Naive thymus-derived CD4-positive, alpha-beta T cell (primary cell): Measurements from ENCODE around the gene SIK2. TPM values are rescaled to one million over a fixed set of nuclear protein-coding genes. Genes with fewer than 3 reads are reported as not detected.

ENCODE experiments used
- ATAC-seq: fragments of 150-1000 bp; cut with Tn5 transposase; 2 replicates; pipeline ENCODE4 v1.10.0; 2021; ENCODE audit warnings: mild to moderate bottlenecking, moderate library complexity
- CTCF ChIA-PET: fragments of 350-600 bp; sonication (Branson Sonifier 250); formaldehyde crosslinking; loops from one replicate; lab custom pipeline; 2021; ENCODE audit warnings: antibody characterized with exemption; lab: Charles Lee
- POLR2A ChIA-PET: fragments of 350-600 bp; sonication (Branson Sonifier 250); formaldehyde crosslinking; loops from one replicate; lab custom pipeline; 2021; ENCODE audit warnings: antibody characterized with exemption, inconsistent platforms; lab: Charles Lee
- DNase-seq, 9 donors: peaks; one replicate each; pipeline versions ENCODE4 v3.0.0 to v3.0.0-alpha.2; 2020 to 2022; ENCODE audit warnings: mixed read lengths in 1 of 9
- H3K27ac ChIP-seq: one replicate; pipeline ENCODE4 v1.7.0; 2013; ENCODE audit warnings: mild to moderate bottlenecking, low read depth, low read length, moderate library complexity
- H3K27me3 ChIP-seq, 2 donors: one replicate each; pipeline ENCODE4 v1.7.0; 2013; ENCODE audit warnings: low read length in 2 of 2, mild to moderate bottlenecking in 2 of 2, moderate library complexity in 2 of 2; ENCODE audit not compliant: control insufficient read depth in 2 of 2, insufficient read depth in 2 of 2
- H3K36me3 ChIP-seq, 3 experiments: 1 replicate in 2 of 3; 2 replicates in 1 of 3; pipeline ENCODE4 v1.7.0; 2013; ENCODE audit warnings: low read length in 3 of 3, mild to moderate bottlenecking in 3 of 3, moderate library complexity in 1 of 3; ENCODE audit not compliant: insufficient read depth in 3 of 3, control insufficient read depth in 2 of 3
- H3K4me1 ChIP-seq, 2 donors: one replicate each; pipeline ENCODE4 v1.7.0; 2013; ENCODE audit warnings: low read length in 2 of 2, mild to moderate bottlenecking in 2 of 2, moderate library complexity in 1 of 2; ENCODE audit not compliant: control insufficient read depth in 2 of 2, insufficient read depth in 2 of 2
- H3K4me3 ChIP-seq: 2 replicates; pipeline ENCODE4 v1.7.0; 2013; ENCODE audit warnings: mild to moderate bottlenecking, low read length
- H3K9me3 ChIP-seq, 3 experiments: 1 replicate in 2 of 3; 2 replicates in 1 of 3; pipeline ENCODE4 v1.7.0; 2013; ENCODE audit warnings: low read length in 3 of 3; ENCODE audit not compliant: control insufficient read depth in 2 of 3
- H3K27ac Mint-ChIP-seq, 9 donors: one replicate each; pipeline ENCODE4 v1.8.0; 2020 to 2022; ENCODE audit warnings: mixed read lengths in 9 of 9, mild to moderate bottlenecking in 8 of 9, moderate library complexity in 5 of 9, inconsistent platforms in 2 of 9
- H3K27me3 Mint-ChIP-seq, 5 donors: one replicate each; pipeline ENCODE4 v1.8.0; 2021 to 2022; ENCODE audit warnings: mixed read lengths in 5 of 5, mild to moderate bottlenecking in 1 of 5
- H3K36me3 Mint-ChIP-seq, 5 donors: one replicate each; pipeline ENCODE4 v1.8.0; 2020 to 2022; ENCODE audit warnings: mixed read lengths in 5 of 5, mild to moderate bottlenecking in 3 of 5, inconsistent platforms in 1 of 5
- H3K4me1 Mint-ChIP-seq, 7 donors: one replicate each; pipeline ENCODE4 v1.8.0; 2020 to 2022; ENCODE audit warnings: mixed read lengths in 7 of 7, mild to moderate bottlenecking in 3 of 7, inconsistent platforms in 1 of 7
- H3K4me3 Mint-ChIP-seq, 10 donors: one replicate each; pipeline ENCODE4 v1.8.0; 2020 to 2022; ENCODE audit warnings: mild to moderate bottlenecking in 10 of 10, mixed read lengths in 10 of 10, moderate library complexity in 6 of 10, inconsistent platforms in 2 of 10
- H3K9me3 Mint-ChIP-seq, 11 donors: one replicate each; pipeline ENCODE4 v1.8.0; 2020 to 2022; ENCODE audit warnings: mixed read lengths in 11 of 11, mild to moderate bottlenecking in 4 of 11, inconsistent platforms in 1 of 11, moderate library complexity in 1 of 11
- intact Hi-C, 2 donors: fragments of 100-400 bp; cut with micrococcal nuclease; formaldehyde crosslinking; loops; one replicate each; pipeline ENCODE4 v1.15.1; 2023
- polyA plus RNA-seq, 2 donors: library from polyadenylated mRNA; unstranded; fragments of 300-500 nt; fragmentation: Illumina TruSeq; gene quantifications; one replicate each; pipeline ENCODE4 v1.2.3, GENCODE V29; 2021
- total RNA-seq, 6 experiments: library from RNA in 5 of 6; stranded (reverse) in 5 of 6; gene quantifications; 1 replicate in 5 of 6; 2 replicates in 1 of 6; pipeline ENCODE4 v1.2.3 and lab custom pipeline; 2021 to 2026

SIK2 gene
- total and polyA plus RNA-seq, 7 experiments from 2014 or later, result 0.19 to 12.9 (median 9.4) TPM

DNA sequence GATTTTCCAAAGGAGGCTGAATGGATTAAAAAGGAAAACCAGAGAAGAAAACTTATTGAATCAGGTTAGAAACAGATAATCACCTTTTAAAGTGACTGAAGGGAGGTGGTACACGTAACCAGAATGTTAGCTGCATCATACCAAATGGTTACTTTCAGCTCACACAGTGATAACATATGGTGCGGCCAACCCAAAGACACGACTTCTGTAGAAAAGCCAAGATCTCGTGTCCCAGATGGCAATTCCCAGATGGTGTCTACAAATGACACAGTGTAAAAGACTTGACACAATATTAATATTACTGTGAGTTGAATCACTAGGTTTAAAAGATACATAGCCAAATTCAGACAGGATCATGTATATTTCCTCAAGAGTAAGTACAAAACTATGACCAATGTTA is 158.8 kb downstream of the SIK2 start:
- Histone ChIP-seq H3K4me1 (peaks cover 0 to 7% of the 10 kb centered on the region in 2 donors), H3K27me3 (no peaks in the 10 kb centered on the region), H3K36me3 (peaks cover 0 to 64% (median 5%) of the 10 kb centered on the region in 3 experiments), H3K27ac (no peak overlapping the region), H3K4me3 (no peak overlapping the region), H3K9me3 (no peaks in the 10 kb centered on the region)
- H3K36me3 Mint-ChIP-seq, result peaks cover 14 to 53% (median 40%) of the 10 kb centered on the region in 5 donors
- peaks cover 0 to 2% (median 0%) of the 10 kb centered on the region in 11 donors for H3K9me3 Mint-ChIP-seq
- no peaks in the 10 kb centered on the region for H3K27me3 Mint-ChIP-seq
- ChIA-PET CTCF (interaction anchor here (1.4 kb wide), 1 partner anchor 25 kb away, joined by 4 read pairs; no protein-coding TSS in a partner anchor), POLR2A (no interaction called here)
- no peak for ATAC-seq
- no peak overlapping the region for H3K27ac Mint-ChIP-seq
- peaks cover 24 to 41% (median 36%) of the 10 kb centered on the region in 7 donors for H3K4me1 Mint-ChIP-seq
- no peak for DNase-seq
- intact Hi-C loops, result loop anchor here (10.0 kb wide), 2 partner anchors 324 to 386 kb away; partner anchors contain the start of genes POU2AF1 (in 1 of the 2), SDHD (in 1 of the 2) and TIMM8B (in 1 of the 2)
- H3K4me3 Mint-ChIP-seq, result no peak overlapping the region

- Histone ChIP-seq H3K4me3 (no peak overlapping the region), H3K9me3 (no peaks in the 10 kb centered on the region), H3K27me3 (no peaks in the 10 kb centered on the region), H3K4me1 (peaks cover 7% of the 10 kb centered on the region in 2 donors), H3K27ac (no peak overlapping the region), H3K36me3 (peaks cover 0 to 59% (median 5%) of the 10 kb centered on the region in 3 experiments)
- POLR2A ChIA-PET, result interaction anchor here (0.6 kb wide), 1 partner anchor 11 kb away, joined by 4 read pairs; no protein-coding TSS in a partner anchor
- CTCF ChIA-PET, result interaction anchor here (1.4 kb wide), 1 partner anchor 26 kb away, joined by 4 read pairs; no protein-coding TSS in a partner anchor
- ATAC-seq (no peak), DNase-seq (no peak)
- Mint-ChIP-seq H3K27me3 (no peaks in the 10 kb centered on the region), H3K36me3 (peaks cover 14 to 47% (median 36%) of the 10 kb centered on the region in 5 donors), H3K9me3 (peaks cover 0 to 3% (median 0%) of the 10 kb centered on the region in 11 donors), H3K4me1 (peaks cover 31 to 50% (median 43%) of the 10 kb centered on the region in 7 donors), H3K4me3 (no peak overlapping the region), H3K27ac (peak overlapping the region in 2 of 9 donors; percentile 1 to 11)
- intact Hi-C loops, result loop anchor here (10.0 kb wide), 2 partner anchors 322 to 388 kb away; partner anchors contain the start of genes POU2AF1 (in 1 of the 2), SDHD (in 1 of the 2) and TIMM8B (in 1 of the 2)
Measured at GRCh38 chr11:111762526-111762925, 160.3 kb downstream of the SIK2 start.

- Mint-ChIP-seq H3K4me3 (peak overlapping the region in 3 of 10 donors; percentile 3 to 23 (median 5)), H3K27ac (peak overlapping the region in 3 of 9 donors; percentile 0 to 11 (median 1)), H3K4me1 (peaks cover 25 to 50% (median 41%) of the 10 kb centered on the region in 7 donors), H3K36me3 (peaks cover 9 to 41% (median 31%) of the 10 kb centered on the region in 5 donors), H3K9me3 (peaks cover 0 to 3% (median 0%) of the 10 kb centered on the region in 11 donors), H3K27me3 (no peaks in the 10 kb centered on the region)
- no peak overlapping the region for H3K27ac ChIP-seq
- no peak overlapping the region for H3K4me3 ChIP-seq
- intact Hi-C loops, result loop anchor here (10.0 kb wide), 2 partner anchors 322 to 388 kb away; partner anchors contain the start of genes POU2AF1 (in 1 of the 2), SDHD (in 1 of the 2) and TIMM8B (in 1 of the 2)
- ChIA-PET CTCF (interaction anchor here (0.8 to 1.7 kb wide), 3 partner anchors 10 to 176 kb away, joined by 3 to 8 read pairs (median 6); no protein-coding TSS in a partner anchor), POLR2A (no interaction called here)
- H3K9me3 ChIP-seq, result no peaks in the 10 kb centered on the region
- ATAC-seq, result no peak
- H3K27me3 ChIP-seq, result no peaks in the 10 kb centered on the region
- H3K36me3 ChIP-seq, result peaks cover 0 to 54% (median 5%) of the 10 kb centered on the region in 3 experiments
- no peak for DNase-seq
- peaks cover 7% of the 10 kb centered on the region in 2 donors for H3K4me1 ChIP-seq
Measured at GRCh38 chr11:111762981-111763643, 160.9 kb downstream of the SIK2 start.

GRCh38 chr11:111764621-111765020 is 162.4 kb downstream of the SIK2 start:
- ChIA-PET POLR2A (interaction anchor here (0.5 to 1.1 kb wide), 4 partner anchors 105 to 322 kb away, joined by 3 to 4 read pairs (median 4); partner anchors contain the start of genes SDHD and TIMM8B), CTCF (interaction anchor here (1.7 to 4.0 kb wide), 2 partner anchors 13 to 178 kb away, joined by 6 to 31 read pairs; no protein-coding TSS in a partner anchor)
- no peak for DNase-seq
- Mint-ChIP-seq H3K36me3 (peaks cover 9 to 30% (median 24%) of the 10 kb centered on the region in 5 donors), H3K4me1 (peaks cover 25 to 50% (median 41%) of the 10 kb centered on the region in 7 donors), H3K27me3 (no peaks in the 10 kb centered on the region), H3K27ac (peak overlapping the region in 4 of 9 donors; percentile 1 to 83 (median 43)), H3K4me3 (peak overlapping the region; percentile 94 to 100 (median 98)), H3K9me3 (peaks cover 0 to 3% (median 0%) of the 10 kb centered on the region in 11 donors)
- Histone ChIP-seq H3K9me3 (no peaks in the 10 kb centered on the region), H3K4me1 (peaks cover 7% of the 10 kb centered on the region in 2 donors), H3K4me3 (peak overlapping the region; percentile 95), H3K27ac (no peak overlapping the region), H3K27me3 (no peaks in the 10 kb centered on the region), H3K36me3 (peaks cover 0 to 40% (median 3%) of the 10 kb centered on the region in 3 experiments)
- intact Hi-C loops, result loop anchor here (2.0 to 10.0 kb wide), 7 partner anchors 78 to 1332 kb away; partner anchors contain the start of genes ALG9 (in 1 of the 2), DIXDC1 (in 1 of the 2), POU2AF1 (in 1 of the 2) and SDHD (in 1 of the 2)
- no peak for ATAC-seq

- Histone ChIP-seq H3K9me3 (no peaks in the 10 kb centered on the region), H3K36me3 (peaks cover 0 to 32% (median 0%) of the 10 kb centered on the region in 3 experiments), H3K27ac (peak overlapping the region; percentile 86), H3K4me3 (peak overlapping the region; percentile 95), H3K4me1 (peaks cover 7% of the 10 kb centered on the region in 2 donors), H3K27me3 (no peaks in the 10 kb centered on the region)
- peak overlapping the region; percentile 83 to 99 (median 95) for H3K27ac Mint-ChIP-seq
- peak overlapping the region; percentile 94 to 100 (median 98) for H3K4me3 Mint-ChIP-seq
- ChIA-PET CTCF (interaction anchor here (4.0 kb wide), 1 partner anchor 12 kb away, joined by 31 read pairs; no protein-coding TSS in a partner anchor), POLR2A (interaction anchor here (0.5 to 1.4 kb wide), 8 partner anchors 10 to 321 kb away, joined by 3 to 6 read pairs (median 4); partner anchors contain the start of genes SDHD and TIMM8B)
- peak; percentile 46 for ATAC-seq
- H3K36me3 Mint-ChIP-seq, result peaks cover 9 to 27% (median 19%) of the 10 kb centered on the region in 5 donors
- H3K4me1 Mint-ChIP-seq, result peaks cover 25 to 50% (median 39%) of the 10 kb centered on the region in 7 donors
- no peaks in the 10 kb centered on the region for H3K27me3 Mint-ChIP-seq
- H3K9me3 Mint-ChIP-seq, result peaks cover 0 to 3% (median 0%) of the 10 kb centered on the region in 11 donors
- peak in 4 of 9 donors; percentile 7 to 13 (median 8) for DNase-seq
- intact Hi-C loops, result loop anchor here (2.0 to 10.0 kb wide), 7 partner anchors 77 to 1333 kb away; partner anchors contain the start of genes ALG9 (in 1 of the 2), DIXDC1 (in 1 of the 2), POU2AF1 (in 1 of the 2) and SDHD (in 1 of the 2)
Measured at GRCh38 chr11:111765320-111765983, 163.2 kb downstream of the SIK2 start.
